GM23338 (cell line): ENCODE data around the gene SCAF4. TPM values are rescaled to one million over a fixed set of nuclear protein-coding genes. Genes with fewer than 3 reads are reported as not detected.

Source experiments
- ATAC-seq: fragments of 200-7000 bp; cut with Tn5 transposase; 3 replicates; pipeline ENCODE4 v1.9.1; 2020
- DNase-seq: peaks from one replicate; pipeline ENCODE4 v3.0.0-alpha.2; 2015; ENCODE audit warnings: low spot score
- H2AFZ ChIP-seq: fragments of 200-600 bp; sonication (generic); 2 replicates; pipeline ENCODE4 v1.8.0; 2016; ENCODE audit warnings: antibody characterized with exemption, mild to moderate bottlenecking, moderate library complexity
- H3F3A ChIP-seq: fragments of 200-600 bp; sonication (generic); replicated peaks from 2 replicates; pipeline ENCODE4 v1.8.0; 2017; ENCODE audit warnings: antibody characterized with exemption, mixed run types, low read depth
- H3K27ac ChIP-seq: fragments of 200-600 bp; sonication (generic); 2 replicates; pipeline ENCODE4 v1.6.1; 2016; ENCODE audit warnings: low read depth
- H3K27me3 ChIP-seq: fragments of 200-600 bp; sonication (generic); 2 replicates; pipeline ENCODE4 v1.8.0; 2016; ENCODE audit warnings: mild to moderate bottlenecking, mixed run types, moderate library complexity; ENCODE audit not compliant: insufficient read depth
- H3K36me3 ChIP-seq: fragments of 200-600 bp; sonication (generic); 2 replicates; pipeline ENCODE4 v1.8.0; 2016; ENCODE audit warnings: mild to moderate bottlenecking; ENCODE audit not compliant: insufficient read depth
- H3K4me1 ChIP-seq: fragments of 200-600 bp; sonication (generic); 2 replicates; pipeline ENCODE4 v1.8.0; 2016; ENCODE audit warnings: mild to moderate bottlenecking, moderate library complexity; ENCODE audit not compliant: insufficient read depth
- H3K4me2 ChIP-seq: fragments of 200-600 bp; sonication (generic); 2 replicates; pipeline ENCODE4 v1.7.1; 2017; ENCODE audit warnings: mixed run types
- H3K4me3 ChIP-seq: fragments of 200-600 bp; sonication (generic); 2 replicates; pipeline ENCODE4 v1.6.1; 2016; ENCODE audit warnings: mixed run types
- H3K79me2 ChIP-seq: fragments of 200-600 bp; sonication (generic); replicated peaks from 2 replicates; pipeline ENCODE4 v1.8.0; 2017; ENCODE audit warnings: mild to moderate bottlenecking; ENCODE audit not compliant: insufficient read depth
- H3K9me2 ChIP-seq: fragments of 200-600 bp; sonication (generic); 2 replicates; pipeline ENCODE4 v1.8.0; 2017; ENCODE audit not compliant: insufficient read depth
- H4K20me1 ChIP-seq: fragments of 200-600 bp; sonication (generic); replicated peaks from 2 replicates; pipeline ENCODE4 v1.8.0; 2017; ENCODE audit warnings: mild to moderate bottlenecking; ENCODE audit not compliant: insufficient read depth
- H3K27ac Mint-ChIP-seq: 2 replicates; pipeline ENCODE4 v1.8.0; 2020; ENCODE audit warnings: inconsistent platforms, mild to moderate bottlenecking, moderate library complexity, mixed read lengths
- H3K27me3 Mint-ChIP-seq: 3 replicates; pipeline ENCODE4 v1.8.0; 2022; ENCODE audit warnings: low read depth, mild to moderate bottlenecking, moderate library complexity, mixed read lengths, inconsistent platforms; ENCODE audit not compliant: insufficient read depth, poor library complexity
- H3K36me3 Mint-ChIP-seq: 3 replicates; pipeline ENCODE4 v1.8.0; 2021; ENCODE audit warnings: low read depth, mild to moderate bottlenecking, inconsistent platforms, moderate library complexity, mixed read lengths
- H3K4me1 Mint-ChIP-seq: 3 replicates; pipeline ENCODE4 v1.8.0; 2020; ENCODE audit warnings: mild to moderate bottlenecking, inconsistent platforms, mixed read lengths
- H3K4me3 Mint-ChIP-seq: 3 replicates; pipeline ENCODE4 v1.8.0; 2021; ENCODE audit warnings: moderate library complexity, mild to moderate bottlenecking, inconsistent platforms, mixed read lengths
- H3K9me3 Mint-ChIP-seq: 3 replicates; pipeline ENCODE4 v1.8.0; 2020; ENCODE audit warnings: moderate library complexity, mild to moderate bottlenecking, inconsistent platforms, mixed read lengths
- ETS1 ChIP-seq: IDR thresholded peaks from 2 replicates; pipeline ENCODE4 v1.6.1; 2016; ENCODE audit warnings: antibody characterized with exemption
- EZH2phosphoT487 ChIP-seq: fragments of 200-600 bp; sonication (generic); IDR thresholded peaks from one replicate; pipeline ENCODE4 v1.8.1; 2018; ENCODE audit warnings: antibody characterized with exemption; ENCODE audit not compliant: unreplicated experiment
- JUNB ChIP-seq: IDR thresholded peaks from one replicate; pipeline ENCODE4 v1.6.1; 2016; ENCODE audit warnings: antibody characterized with exemption; ENCODE audit not compliant: unreplicated experiment
- NANOG ChIP-seq: IDR thresholded peaks from 2 replicates; pipeline ENCODE4 v1.6.1; 2016; ENCODE audit warnings: antibody characterized with exemption, borderline replicate concordance
- POLR2AphosphoS5 ChIP-seq: IDR thresholded peaks from 2 replicates; pipeline ENCODE4 v1.6.1; 2016; ENCODE audit warnings: antibody characterized with exemption, low read depth
- REST ChIP-seq: IDR thresholded peaks from one replicate; pipeline ENCODE4 v1.6.1; 2018; ENCODE audit warnings: antibody characterized with exemption; ENCODE audit not compliant: unreplicated experiment
- STAT1 ChIP-seq: IDR thresholded peaks from one replicate; pipeline ENCODE4 v1.6.1; 2016; ENCODE audit warnings: antibody characterized with exemption; ENCODE audit not compliant: unreplicated experiment
- ZNF331 ChIP-seq: fragments of 250-450 bp; sonication (Bioruptor Pico); IDR thresholded peaks from 2 replicates; pipeline ENCODE4 v1.5.0; 2020; ENCODE audit warnings: low read depth, mild to moderate bottlenecking, moderate library complexity
- ZNF462 ChIP-seq: fragments of 250-450 bp; sonication (Bioruptor Pico); IDR thresholded peaks from 2 replicates; pipeline ENCODE4 v1.5.0; 2020; ENCODE audit warnings: mild to moderate bottlenecking, moderate library complexity
- polyA plus RNA-seq: library from polyadenylated mRNA; unstranded; fragments of >200 nt; fragmentation: Nextera tagmentation; extraction: Ambion mirVana; gene quantifications from 2 replicates; pipeline ENCODE4 v1.2.1, GENCODE V29; 2016
- total RNA-seq: library from RNA; depleted of rRNA; stranded (reverse); fragments of >200 nt; shearing (Covaris generic); gene quantifications from 2 replicates; pipeline ENCODE4 v1.2.3, GENCODE V29; 2014

The SCAF4 gene
- total and polyA plus RNA-seq, 2 experiments from 2014 or later = 29.7 to 45.8 TPM

- TF ChIP-seq ETS1 (no peak), NANOG (no peak), REST (no peak), EZH2phosphoT487 (no peak)
These were observed 23.1 kb upstream of the SCAF4 start (continued) for GRCh38 chr21:31755027-31755426.

GRCh38 chr21:31754708-31754960 is 22.7 kb upstream of the SCAF4 start:
- Histone ChIP-seq H3K79me2 (no peaks in the 10 kb centered on the region), H3K4me1 (peaks cover 13% of the 10 kb centered on the region), H3K4me2 (peak overlapping the region; percentile 51), H3K4me3 (no peak overlapping the region), H3K27ac (no peak overlapping the region), H3F3A (no peaks in the 10 kb centered on the region), H3K36me3 (no peaks in the 10 kb centered on the region), H2AFZ (0 out of 2 replicates have a peak overlapping the region, but pooled peaks have one; percentile 23), H4K20me1 (no peaks in the 10 kb centered on the region), H3K9me2 (peaks cover 15% of the 10 kb centered on the region; the same call in 1 of the 2 replicates), H3K27me3 (no peaks in the 10 kb centered on the region)
- ATAC-seq = no peak
- Mint-ChIP-seq H3K4me3 (no peak overlapping the region; the same call in 2 of the 3 replicates), H3K9me3 (no peaks in the 10 kb centered on the region), H3K27me3 (peaks cover 6% of the 10 kb centered on the region), H3K4me1 (peaks cover 16% of the 10 kb centered on the region), H3K27ac (peak overlapping the region; percentile 51), H3K36me3 (no peaks in the 10 kb centered on the region)
- no peak for DNase-seq
- TF ChIP-seq EZH2phosphoT487 = no peak
- TF ChIP-seq POLR2AphosphoS5 = no peak
- TF ChIP-seq NANOG = no peak
- no peak for TF ChIP-seq JUNB
- TF ChIP-seq STAT1 = no peak
- no peak for TF ChIP-seq REST
- no peak for TF ChIP-seq ZNF462 (CRISPR knock-in tag)
- no peak for TF ChIP-seq ZNF331 (CRISPR knock-in tag)
